AG04449 (cell line): ENCODE results near the gene SUV39H2.
"Not testable (repeated sequence)": the region's sequence is repeated elsewhere in the genome, so short reads cannot be mapped to it uniquely, and the experiment has no call there.

ENCODE experiments used
- CTCF ChIA-PET: fragments of 350-600 bp; formaldehyde crosslinking; extraction: SDS; loops from one replicate; lab custom pipeline; 2021; ENCODE audit warnings: antibody characterized with exemption; lab: Yijun Ruan, JAX
- POLR2A ChIA-PET: fragments of 400-600, 350-600 bp; formaldehyde crosslinking; extraction: SDS; loops from one replicate; lab custom pipeline; 2020; ENCODE audit warnings: antibody characterized with exemption, inconsistent platforms; lab: Yijun Ruan, JAX
- DNase-seq: peaks from one replicate; pipeline ENCODE4 v3.0.0-alpha.2; 2010; ENCODE audit warnings: low read depth, low spot score
- H3K4me3 ChIP-seq: 2 replicates; pipeline ENCODE4 v1.5.1; 2011; ENCODE audit warnings: low read depth, mild to moderate bottlenecking, control low read depth, low read length
- TF ChIP-seq, protein P1 (sequence below): IDR thresholded peaks from one replicate; pipeline ENCODE4 v1.5.1; 2011; ENCODE audit warnings: mild to moderate bottlenecking, moderate library complexity, low read length, control low read depth, inconsistent platforms; ENCODE audit not compliant: insufficient read depth; ENCODE audit errors: missing control alignments

Gene SUV39H2

DNA sequence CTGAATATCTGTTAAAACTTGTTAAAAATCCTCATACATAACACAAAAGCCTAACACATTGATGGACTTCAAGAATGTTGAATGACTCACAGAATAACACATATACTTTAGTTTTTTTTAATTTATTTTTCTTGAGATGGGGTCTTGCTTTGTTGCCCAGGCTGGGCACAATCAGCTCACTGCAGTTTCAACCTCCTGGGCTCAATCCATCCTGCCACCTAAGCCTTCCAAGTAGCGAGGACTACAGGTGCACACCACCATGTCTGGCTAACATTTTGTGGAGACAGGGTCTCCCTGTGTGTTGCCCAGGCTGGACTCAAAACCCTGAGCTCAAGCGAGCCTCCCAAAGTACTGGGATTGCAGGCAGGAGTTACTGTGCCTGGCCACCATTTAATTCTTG is 28.1 kb downstream of the SUV39H2 start:
- ChIA-PET POLR2A (no interaction called here), CTCF (interaction anchor here (1.0 kb wide), 1 partner anchor 8 kb away, joined by 3 read pairs; no protein-coding TSS in a partner anchor)
- H3K4me3 ChIP-seq, result no peak overlapping the region
- DNase-seq, result no peak
- TF ChIP-seq, protein P1, sequence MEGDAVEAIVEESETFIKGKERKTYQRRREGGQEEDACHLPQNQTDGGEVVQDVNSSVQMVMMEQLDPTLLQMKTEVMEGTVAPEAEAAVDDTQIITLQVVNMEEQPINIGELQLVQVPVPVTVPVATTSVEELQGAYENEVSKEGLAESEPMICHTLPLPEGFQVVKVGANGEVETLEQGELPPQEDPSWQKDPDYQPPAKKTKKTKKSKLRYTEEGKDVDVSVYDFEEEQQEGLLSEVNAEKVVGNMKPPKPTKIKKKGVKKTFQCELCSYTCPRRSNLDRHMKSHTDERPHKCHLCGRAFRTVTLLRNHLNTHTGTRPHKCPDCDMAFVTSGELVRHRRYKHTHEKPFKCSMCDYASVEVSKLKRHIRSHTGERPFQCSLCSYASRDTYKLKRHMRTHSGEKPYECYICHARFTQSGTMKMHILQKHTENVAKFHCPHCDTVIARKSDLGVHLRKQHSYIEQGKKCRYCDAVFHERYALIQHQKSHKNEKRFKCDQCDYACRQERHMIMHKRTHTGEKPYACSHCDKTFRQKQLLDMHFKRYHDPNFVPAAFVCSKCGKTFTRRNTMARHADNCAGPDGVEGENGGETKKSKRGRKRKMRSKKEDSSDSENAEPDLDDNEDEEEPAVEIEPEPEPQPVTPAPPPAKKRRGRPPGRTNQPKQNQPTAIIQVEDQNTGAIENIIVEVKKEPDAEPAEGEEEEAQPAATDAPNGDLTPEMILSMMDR, result no peak

DNA sequence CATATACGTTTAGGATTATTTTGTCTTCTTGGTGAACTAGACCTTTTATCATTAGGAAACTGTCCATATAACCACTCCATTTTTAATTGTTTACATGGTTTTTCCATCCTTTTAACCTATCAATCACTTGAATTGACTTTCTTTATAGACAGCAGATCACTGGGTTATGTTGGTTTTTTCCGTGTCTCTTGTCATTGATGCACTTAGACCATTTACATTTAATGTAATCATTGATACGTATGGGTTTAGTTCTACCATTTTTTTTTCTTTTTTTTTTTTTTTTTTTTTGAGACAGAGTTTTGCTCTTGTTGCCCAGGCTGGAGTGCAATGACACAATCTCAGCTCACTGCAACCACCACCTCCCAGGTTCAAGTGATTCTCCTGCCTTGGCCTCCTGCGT is 28.9 kb downstream of the SUV39H2 start:
- DNase-seq, H3K4me3 ChIP-seq, POLR2A ChIA-PET: not testable (repeated sequence)
- CTCF ChIA-PET, result interaction anchor here (1.0 kb wide), 1 partner anchor 9 kb away, joined by 3 read pairs; no protein-coding TSS in a partner anchor

DNA sequence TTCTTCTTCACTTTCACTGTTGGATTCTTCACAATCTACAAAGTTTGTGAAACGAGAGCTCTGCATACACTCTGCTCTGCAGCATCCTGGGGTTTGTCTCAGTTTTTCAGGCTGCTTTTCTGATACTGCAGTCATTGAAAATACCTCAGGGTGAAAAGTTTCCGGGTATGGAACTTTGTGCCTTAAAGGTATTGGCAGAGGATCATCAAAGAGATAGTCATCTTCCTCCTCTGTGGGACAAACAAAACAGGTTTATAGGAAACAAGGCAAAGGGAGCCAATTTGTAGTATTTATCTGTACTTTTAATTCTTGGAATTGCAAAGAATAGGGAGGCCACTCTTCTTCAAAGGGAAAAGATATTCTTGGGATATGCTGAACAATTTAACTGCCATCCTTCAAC is 30.4 kb downstream of the SUV39H2 start:
- no peak overlapping the region for H3K4me3 ChIP-seq
- DNase-seq, result no peak
- TF ChIP-seq, protein P1, result no peak
- POLR2A ChIA-PET, result no interaction called here
- CTCF ChIA-PET, result interaction anchor here (1.0 kb wide), 1 partner anchor 10 kb away, joined by 3 read pairs; no protein-coding TSS in a partner anchor

DNA sequence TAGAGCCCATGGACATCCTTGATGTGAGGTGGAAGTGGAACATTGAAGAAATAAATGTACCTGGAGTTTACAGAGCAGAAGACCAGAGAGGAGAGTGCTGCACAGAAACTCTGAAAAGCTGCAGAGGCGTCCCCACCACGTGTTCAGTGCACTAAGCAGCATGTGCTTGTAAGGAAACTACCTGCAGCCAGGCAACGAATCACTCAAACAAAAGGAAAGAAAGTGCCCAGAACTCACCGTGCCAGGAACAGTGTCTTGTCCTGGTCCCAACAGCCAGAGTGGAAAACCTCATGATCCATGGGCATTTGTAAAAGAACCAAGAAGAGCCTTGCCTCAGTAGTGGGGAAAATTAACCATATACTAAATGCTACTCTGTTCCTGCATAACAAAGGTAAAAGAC is 32.3 kb downstream of the SUV39H2 start:
- TF ChIP-seq, protein P1, result no peak
- H3K4me3 ChIP-seq, result no peak overlapping the region
- no peak for DNase-seq
- ChIA-PET CTCF (no interaction called here), POLR2A (no interaction called here)

DNA sequence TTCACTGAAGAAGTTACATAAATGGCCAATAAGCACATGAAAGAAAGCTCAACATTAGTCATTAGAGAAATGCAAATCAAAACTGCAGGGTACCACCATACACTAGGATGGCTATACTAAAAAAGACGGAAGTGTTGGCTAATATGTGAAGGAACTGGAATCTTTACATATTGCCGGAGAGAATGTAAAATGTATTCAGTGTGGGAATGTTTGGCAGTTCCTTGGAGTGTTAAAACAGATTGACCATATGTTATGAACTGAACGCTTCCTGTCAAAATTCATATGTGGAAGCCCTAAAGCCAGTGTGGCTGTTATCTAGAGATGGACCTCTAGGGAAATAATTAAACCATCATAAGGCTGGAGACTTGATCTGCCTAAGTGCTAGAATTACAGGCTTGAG is 33.1 kb downstream of the SUV39H2 start:
- ChIA-PET POLR2A (no interaction called here), CTCF (no interaction called here)

DNA sequence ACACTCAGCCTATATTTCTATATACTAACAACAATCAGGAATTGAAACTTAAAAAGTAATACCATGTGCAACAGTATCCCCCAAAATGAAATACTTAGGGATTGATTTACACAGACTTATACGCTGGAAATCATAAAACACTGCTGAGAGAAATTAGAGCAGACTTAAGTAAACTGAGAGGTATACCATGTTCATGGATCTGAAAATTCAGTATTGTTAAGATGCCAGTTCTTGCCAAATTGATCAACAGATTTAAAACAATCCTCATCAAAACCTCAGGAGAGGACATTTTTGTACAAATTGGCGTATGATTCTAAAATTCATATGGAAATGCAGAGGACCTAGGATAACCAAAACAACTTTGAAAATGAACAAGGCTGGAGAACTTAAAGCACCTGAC is 37.9 kb downstream of the SUV39H2 start:
- DNase-seq, result no peak
- H3K4me3 ChIP-seq, result no peak overlapping the region
- CTCF ChIA-PET, result no interaction called here
- TF ChIP-seq, protein P1, result no peak
- POLR2A ChIA-PET, result no interaction called here

More for the DNA sequence above, 33.1 kb downstream of the SUV39H2 start:
- DNase-seq, result no peak
- no peak overlapping the region for H3K4me3 ChIP-seq
- TF ChIP-seq, protein P1, result no peak

DNA sequence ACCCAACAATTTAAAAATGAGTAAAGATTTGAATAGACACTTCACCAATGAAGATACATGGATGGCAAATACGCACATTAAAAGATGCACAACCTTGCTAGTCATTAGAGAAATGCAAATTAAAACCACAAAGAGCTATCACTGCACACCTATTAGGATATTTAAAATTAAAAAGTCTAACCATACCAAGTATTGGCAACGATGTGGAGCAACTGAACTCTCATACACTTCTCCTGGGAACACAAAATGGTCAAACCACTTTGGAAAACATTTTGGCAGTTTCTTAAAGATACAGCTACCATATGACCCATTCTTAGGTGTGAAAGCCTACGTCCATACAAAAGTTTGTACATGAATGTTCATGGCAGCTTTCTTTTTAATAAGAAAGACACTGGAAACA is 39.2 kb downstream of the SUV39H2 start:
- ChIA-PET CTCF (interaction anchor here (1.2 to 1.4 kb wide), 3 partner anchors 13 to 15 kb away, joined by 3 to 7 read pairs (median 6); no protein-coding TSS in a partner anchor), POLR2A (no interaction called here)
- DNase-seq, result no peak
- TF ChIP-seq, protein P1, result no peak
- no peak overlapping the region for H3K4me3 ChIP-seq
